HL-60 (cell line): ENCODE measurements around the gene SOWAHA.

Experiments used
- DNase-seq, 2 experiments: peaks; one replicate each; pipeline ENCODE4 v3.0.0-alpha.2; 2010 to 2020; ENCODE audit warnings: low read depth in 1 of 2, low spot score in 1 of 2
- H3K27ac ChIP-seq: fragments of 250-450 bp; sonication (Bioruptor Pico); replicated peaks from 2 replicates; pipeline ENCODE4 v1.5.1; 2020; ENCODE audit warnings: mild to moderate bottlenecking, moderate library complexity
- H3K27me3 ChIP-seq: fragments of 250-450 bp; sonication (Bioruptor Pico); 2 replicates; pipeline ENCODE4 v1.5.1; 2021; ENCODE audit warnings: mild to moderate bottlenecking, moderate library complexity; ENCODE audit not compliant: insufficient read depth, poor library complexity, severe bottlenecking
- H3K4me3 ChIP-seq: replicated peaks from 2 replicates; pipeline ENCODE4 v1.5.1; 2011; ENCODE audit warnings: mild to moderate bottlenecking, control low read depth, low read length; ENCODE audit not compliant: insufficient read depth
- CTCF ChIP-seq: IDR thresholded peaks from one replicate; pipeline ENCODE4 v1.5.1; 2011; ENCODE audit warnings: low read length, control low read depth, inconsistent platforms; ENCODE audit not compliant: insufficient read depth
- GABPA ChIP-seq: IDR thresholded peaks from 2 replicates; pipeline ENCODE4 v1.6.1; 2012; ENCODE audit warnings: low read depth
- POLR2AphosphoS5 ChIP-seq: IDR thresholded peaks from 2 replicates; pipeline ENCODE4 v1.6.1; 2012; ENCODE audit warnings: low read depth
- REST ChIP-seq: IDR thresholded peaks from 2 replicates; pipeline ENCODE4 v1.6.1; 2012; ENCODE audit warnings: low read depth; ENCODE audit not compliant: insufficient replicate concordance
- SPI1 ChIP-seq: IDR thresholded peaks from 2 replicates; pipeline ENCODE4 v1.6.1; 2012; ENCODE audit warnings: low read depth, mild to moderate bottlenecking, borderline replicate concordance

The SOWAHA gene

GRCh38 chr5:132859889-132860437 is 46.9 kb downstream of the SOWAHA start:
- no peak overlapping the region for H3K4me3 ChIP-seq
- DNase-seq = no peak
- no peak for TF ChIP-seq POLR2AphosphoS5
- TF ChIP-seq CTCF = no peak
- TF ChIP-seq REST = no peak
- TF ChIP-seq GABPA = no peak
- TF ChIP-seq SPI1 = no peak
- no peaks in the 10 kb centered on the region for H3K27me3 ChIP-seq
- H3K27ac ChIP-seq = no peak overlapping the region

- no peak for TF ChIP-seq POLR2AphosphoS5
- TF ChIP-seq CTCF = no peak
- no peak for TF ChIP-seq REST
- TF ChIP-seq SPI1 = no peak
- no peak for TF ChIP-seq GABPA
- H3K27ac ChIP-seq = no peak overlapping the region
- DNase-seq = no peak
- no peaks in the 10 kb centered on the region for H3K27me3 ChIP-seq
- H3K4me3 ChIP-seq = no peak overlapping the region
These were observed 47.6 kb downstream of the SOWAHA start for GRCh38 chr5:132860742-132861141.

- TF ChIP-seq GABPA (no peak), SPI1 (no peak), REST (no peak), CTCF (no peak), POLR2AphosphoS5 (no peak)
- peak overlapping the region; percentile 94 for H3K27ac ChIP-seq
- H3K27me3 ChIP-seq = no peaks in the 10 kb centered on the region
- peak overlapping the region; percentile 69 for H3K4me3 ChIP-seq
- DNase-seq = no peak
These were observed 52.7 kb downstream of the SOWAHA start for GRCh38 chr5:132865668-132866341.
